ENCODE measurements around the gene VAPB.
"Not testable (repeated sequence)": the region's sequence is repeated elsewhere in the genome, so short reads cannot be mapped to it uniquely, and the experiment has no call there.

The VAPB gene

DNA sequence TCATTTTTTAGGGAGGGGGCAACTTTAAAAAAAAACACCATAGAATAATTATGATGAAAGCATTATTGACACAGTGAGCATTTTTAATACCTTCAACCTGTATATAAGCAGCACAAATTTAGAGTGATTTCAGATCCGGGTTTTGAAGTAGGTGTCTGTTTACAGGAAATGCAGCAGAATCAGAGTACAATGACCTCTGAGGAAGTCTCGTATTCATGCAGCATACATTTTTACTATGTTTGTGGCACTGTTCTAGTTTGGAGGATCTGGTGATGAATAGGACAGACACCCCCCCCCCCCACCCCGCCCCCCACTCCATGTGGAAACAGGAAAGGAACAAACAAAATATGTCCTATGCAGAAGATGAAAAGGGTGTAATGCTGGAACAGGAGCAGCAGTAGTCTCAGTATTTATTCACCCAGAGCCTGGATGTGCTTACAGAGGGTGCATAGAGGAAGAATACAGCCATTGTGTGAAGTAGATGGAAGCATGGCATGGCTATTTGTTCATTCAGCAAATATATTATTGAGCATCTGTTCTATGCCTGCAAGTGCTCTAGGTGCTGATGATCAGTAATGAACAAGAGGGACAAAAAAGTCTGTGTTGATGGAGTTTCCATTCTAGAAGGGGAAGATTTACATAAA is 19.7 kb downstream of the VAPB start:
- no peak for DNase-seq

DNA sequence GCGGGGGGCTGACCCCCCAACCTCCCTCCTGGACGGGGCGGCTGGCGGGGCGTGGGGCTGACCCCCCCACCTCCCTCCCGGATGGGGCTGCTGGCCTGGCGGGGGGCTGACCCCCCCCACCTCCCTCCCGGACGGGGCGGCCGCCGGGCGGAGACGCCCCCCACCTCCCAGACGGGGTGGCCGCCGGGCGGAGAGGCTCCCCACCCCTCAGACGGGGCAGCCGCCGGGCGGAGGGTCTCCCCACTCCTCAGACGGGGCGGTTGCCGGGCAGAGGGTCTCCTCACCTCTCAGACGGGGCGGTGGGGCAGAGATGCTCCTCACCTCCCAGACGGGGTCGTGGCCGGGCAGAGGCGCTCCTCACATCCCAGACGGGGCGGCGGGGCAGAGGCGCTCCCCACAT is 25.2 kb downstream of the VAPB start:
- DNase-seq, result not testable (repeated sequence)

DNA sequence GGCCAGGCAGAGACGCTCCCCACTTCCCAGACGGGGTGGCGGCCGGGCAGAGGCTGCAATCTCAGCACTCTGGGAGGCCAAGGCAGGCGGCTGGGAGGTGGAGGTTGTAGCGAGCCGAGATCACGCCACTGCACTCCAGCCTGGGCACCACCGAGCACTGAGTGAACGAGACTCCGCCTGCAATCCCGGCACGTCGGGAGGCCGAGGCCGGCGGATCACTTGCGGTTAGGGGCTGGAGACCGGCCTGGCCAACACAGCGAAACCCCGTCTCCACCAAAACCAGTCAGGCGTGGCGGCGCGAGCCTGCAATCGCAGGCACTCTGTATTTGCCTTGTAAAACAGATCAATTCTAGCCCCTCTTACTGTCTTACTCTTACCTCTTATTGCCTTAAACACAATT is 25.8 kb downstream of the VAPB start:
- DNase-seq, result not testable (repeated sequence)

DNA sequence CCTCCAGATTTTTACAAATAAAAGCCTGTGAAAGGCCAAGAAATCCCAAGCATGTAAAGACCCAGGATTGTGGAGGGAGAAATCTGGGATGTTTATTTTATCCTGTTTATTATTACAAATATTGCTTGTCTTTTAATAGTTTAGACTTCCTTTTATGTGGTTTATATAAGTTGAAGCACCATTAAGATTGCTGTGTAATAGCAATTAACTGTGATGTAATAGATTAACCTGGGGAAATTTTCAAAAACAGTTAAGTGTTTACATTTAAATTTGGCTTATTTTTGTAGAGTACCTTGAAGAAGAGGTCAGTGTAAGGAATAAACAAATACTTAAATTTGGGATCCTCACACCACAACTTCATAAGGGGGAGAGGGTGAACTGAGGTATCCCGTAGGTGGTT is 27.0 kb downstream of the VAPB start:
- DNase-seq, result no peak

GRCh38 chr20:58416835-58417234 is 27.8 kb downstream of the VAPB start:
- DNase-seq, result no peak

- no peak for DNase-seq
Measured at GRCh38 chr20:58417438-58417837, 28.4 kb downstream of the VAPB start.

DNA sequence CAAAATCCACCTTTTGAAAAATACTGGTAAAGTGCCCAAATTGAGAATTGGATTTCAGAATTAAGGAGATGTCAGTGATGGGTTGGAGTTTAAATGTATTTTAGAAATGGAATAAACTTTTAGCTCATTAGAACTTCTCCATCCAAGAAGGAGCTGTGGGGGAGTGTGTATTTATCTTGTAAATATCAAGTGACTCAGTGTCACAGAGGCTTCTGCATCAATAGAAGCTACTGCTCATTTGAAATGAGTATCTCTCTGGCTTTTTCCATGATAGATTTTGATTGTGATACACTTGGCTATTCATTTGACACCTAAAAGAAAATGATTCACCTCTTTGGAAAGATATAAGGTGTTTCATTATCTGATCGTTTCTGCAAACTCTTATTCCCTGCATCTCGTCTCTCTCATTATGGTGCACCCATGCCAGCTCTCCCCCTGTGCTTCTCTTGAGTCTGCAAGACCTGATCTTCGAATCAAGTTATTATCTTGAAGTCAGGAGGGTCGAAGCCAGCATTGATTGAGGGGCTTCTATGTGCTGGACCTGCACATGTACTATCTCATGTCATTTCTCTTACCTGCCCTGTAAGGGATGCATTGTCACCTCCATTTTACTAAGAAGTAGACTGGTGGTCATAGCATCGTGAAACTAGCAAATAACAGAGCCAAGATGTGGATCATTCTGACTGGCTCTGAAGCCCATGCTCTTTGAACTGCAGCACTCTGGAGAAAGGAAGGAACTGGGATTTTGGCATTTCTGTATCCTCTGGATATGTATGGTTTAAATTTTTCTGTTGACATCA is 30.1 kb downstream of the VAPB start:
- no peak for DNase-seq

DNA sequence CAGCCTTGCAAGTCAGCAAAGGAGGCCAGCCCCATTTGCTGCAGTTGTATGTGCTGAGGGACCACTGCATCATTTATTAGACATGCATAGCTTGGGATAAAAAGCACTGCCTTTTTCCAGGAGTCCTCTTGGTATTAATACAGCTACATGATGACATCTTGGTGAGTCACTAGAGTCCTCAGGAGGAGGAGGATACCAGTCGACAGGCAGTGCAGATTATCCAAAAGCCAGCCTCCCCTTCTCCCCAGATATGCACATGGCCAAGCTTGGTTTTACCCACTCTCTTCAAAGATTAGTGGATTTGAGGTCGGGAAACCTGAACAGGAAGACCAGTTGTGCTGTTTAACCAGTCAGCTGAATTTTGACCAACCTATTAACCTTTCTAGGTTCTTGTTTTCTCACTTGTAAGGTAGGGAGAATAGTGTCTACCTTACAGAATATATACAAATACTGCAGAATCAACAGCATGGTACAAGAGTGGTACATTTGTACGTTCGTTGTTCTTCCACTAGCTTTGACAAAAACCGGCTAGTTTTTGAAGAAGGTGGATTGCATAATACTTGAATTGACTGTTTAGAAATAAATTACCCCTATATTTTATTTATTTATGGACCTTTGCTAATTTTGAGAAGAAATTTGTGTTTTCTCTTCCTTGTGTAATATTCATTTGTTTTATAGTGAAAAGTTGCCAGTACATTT is 31.9 kb downstream of the VAPB start:
- DNase-seq, result no peak

- DNase-seq, result no peak
Measured at GRCh38 chr20:58421497-58421850, 32.4 kb downstream of the VAPB start.

DNA sequence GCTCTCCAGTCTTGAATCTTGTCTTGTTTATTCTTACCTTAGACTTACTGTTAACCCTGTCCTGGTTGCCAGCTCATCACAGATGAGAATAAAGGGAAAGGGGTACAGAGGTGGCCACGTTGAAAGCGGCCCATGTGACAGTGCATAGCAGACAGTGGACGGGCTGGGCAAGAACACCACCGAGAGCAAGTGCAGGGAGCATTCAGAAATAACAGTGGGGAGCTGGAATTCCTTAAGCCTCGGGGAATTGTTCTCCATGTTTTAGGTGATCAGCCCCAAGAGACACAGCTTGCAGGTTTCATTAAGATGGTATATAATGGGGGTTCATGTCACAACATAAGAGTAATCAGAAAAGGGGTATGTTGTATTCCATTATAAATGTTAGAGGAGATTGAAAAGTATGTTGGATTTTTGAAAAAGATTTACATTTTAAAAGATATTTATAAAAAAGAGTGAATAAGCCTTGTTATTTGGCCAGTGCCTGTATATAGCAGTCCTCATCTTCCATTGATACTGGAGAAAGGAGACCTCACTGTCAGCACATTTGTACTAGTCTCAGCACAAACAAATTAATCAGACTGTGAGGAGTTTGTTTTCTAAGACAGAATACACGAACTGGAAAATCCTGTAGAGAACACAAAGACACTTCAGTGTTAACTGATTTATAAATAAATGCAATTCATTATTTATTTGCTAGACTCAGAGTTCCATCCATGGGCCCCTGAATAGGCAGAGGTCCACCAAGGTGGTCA is 35.4 kb downstream of the VAPB start:
- DNase-seq, result no peak

- DNase-seq, result not testable (repeated sequence)
Measured at GRCh38 chr20:58427571-58427970, 38.5 kb downstream of the VAPB start.

DNA sequence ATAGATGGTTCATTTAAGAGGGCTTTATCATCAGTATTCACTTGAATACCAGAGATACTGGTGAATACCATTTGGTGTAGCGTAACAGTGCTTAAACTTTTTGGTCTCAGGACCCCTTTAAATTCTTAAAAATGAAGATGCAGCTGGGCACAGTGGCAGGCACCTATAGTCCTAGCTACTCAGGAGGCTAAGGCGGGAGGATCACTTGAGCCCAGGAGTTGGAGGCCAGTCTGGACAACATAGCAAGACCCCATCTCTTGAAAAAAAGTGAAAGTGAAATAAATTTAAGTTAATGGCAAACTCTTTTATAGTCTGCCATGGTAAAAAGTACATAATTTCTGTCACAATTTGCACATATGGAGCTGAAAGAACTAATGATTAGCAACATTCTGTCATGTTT is 39.3 kb downstream of the VAPB start:
- no peak for DNase-seq

GRCh38 chr20:58429303-58429702 is 40.3 kb downstream of the VAPB start:
- no peak for DNase-seq

DNA sequence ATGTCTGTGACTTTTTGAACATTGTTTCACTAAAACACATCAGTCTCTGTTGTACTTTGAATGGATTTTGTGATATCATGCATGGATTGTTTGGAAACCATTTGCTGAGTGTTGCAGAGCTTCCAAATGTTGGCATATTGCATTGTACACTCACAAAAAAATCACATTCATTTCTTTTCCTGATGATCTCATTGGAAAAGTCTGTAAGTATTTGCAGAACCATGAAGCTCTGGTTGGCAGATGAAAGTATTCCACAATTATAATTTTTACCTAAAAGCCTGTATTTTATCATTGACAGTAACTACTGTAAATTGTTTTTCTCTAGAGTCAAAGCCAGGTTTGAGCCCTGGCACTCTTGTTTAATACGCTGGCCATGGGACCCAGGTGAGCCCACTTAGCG is 42.1 kb downstream of the VAPB start:
- no peak for DNase-seq

DNA sequence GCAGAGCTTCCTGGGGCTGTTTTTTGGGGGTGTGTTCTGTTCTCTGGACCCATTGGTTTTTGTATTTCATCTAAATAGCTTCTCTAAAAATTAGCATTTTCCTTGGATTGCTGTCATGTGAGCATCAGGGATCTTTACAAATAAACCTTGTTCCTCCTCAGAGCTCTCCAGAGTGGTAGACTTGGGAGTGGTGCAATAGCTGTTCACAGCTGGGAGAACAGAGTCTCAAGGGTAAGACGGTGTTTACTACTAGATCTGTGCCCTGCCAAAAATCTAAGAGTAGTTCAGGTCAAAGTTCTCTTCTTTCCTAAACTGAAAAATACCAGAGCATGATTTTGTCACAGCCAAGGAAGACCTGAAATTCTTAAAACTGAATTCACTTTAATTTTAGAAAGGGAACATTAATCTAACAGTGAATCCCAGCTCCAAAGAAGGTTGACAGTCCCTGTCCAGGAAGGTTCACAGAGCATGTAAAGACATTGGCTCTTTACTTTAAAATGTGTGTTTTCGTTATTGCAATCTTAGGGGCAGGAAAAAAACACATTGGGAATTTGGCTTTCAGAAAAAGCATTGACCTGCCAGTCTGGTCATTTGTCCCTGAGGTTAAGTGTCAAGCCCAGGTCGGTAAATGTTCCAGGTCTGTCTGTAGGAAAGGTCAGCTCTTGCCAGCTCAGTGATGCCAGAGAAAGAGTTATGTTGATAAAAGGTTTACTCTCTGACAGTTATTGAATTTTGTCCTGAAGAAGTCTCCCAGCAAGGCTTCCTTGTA is 43.3 kb downstream of the VAPB start:
- no peak for DNase-seq

GRCh38 chr20:58433029-58433647 is 44.1 kb downstream of the VAPB start:
- DNase-seq, result no peak

GRCh38 chr20:58433759-58434158 is 44.7 kb downstream of the VAPB start:
- DNase-seq, result no peak

GRCh38 chr20:58434326-58434725 is 45.3 kb downstream of the VAPB start:
- no peak for DNase-seq

- DNase-seq, result no peak
Measured at GRCh38 chr20:58435237-58435636, 46.2 kb downstream of the VAPB start.

DNA sequence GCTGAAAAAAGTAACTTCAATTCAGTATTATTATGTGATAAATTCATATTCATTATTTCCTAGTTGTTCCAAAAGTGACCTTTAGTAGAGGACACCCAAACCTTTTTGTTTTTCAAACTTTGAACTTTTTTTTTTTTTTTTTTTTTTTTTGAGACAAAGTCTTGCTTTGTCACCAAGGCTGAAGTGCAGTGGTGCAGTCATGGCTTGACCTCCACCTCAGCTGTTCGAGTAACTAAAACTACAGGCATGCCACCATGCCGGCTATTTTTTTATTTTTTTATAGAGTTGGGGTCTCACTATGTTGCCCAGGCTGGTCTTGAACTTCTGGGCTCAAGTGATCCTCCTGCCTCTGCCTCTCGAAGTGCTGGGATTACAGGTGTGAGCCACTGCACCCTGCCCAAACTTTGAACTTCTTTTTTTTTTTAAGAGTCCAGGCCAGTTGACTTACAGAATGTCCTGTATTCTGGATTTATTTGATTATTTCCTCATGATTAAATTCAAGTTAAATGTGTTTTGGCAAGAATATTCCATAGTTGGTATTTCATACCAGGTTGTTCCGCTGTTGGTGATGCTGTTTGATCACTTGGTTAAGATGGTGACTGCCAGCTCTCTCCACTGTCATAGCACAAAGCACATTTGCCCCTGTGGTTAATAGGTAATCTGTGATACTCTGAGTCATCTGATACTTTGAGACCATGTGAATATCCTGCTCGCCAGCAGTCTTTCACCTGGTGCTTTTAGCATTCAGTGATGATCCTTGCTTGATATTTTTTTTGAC is 48.0 kb downstream of the VAPB start:
- no peak for DNase-seq

Measured in stimulated activated CD4-positive, alpha-beta T cell treated with anti-CD3 and anti-CD28 coated beads, Interleukin-2, amount 100 ng/mL, for 24 hours (primary cell).